Body of pancreas (tissue), 4 donors: Measurements from ENCODE around the gene SYNPO.

ENCODE experiments used
- POLR2A ChIP-seq, 3 donors: fragments of 450-650 bp; IDR thresholded peaks; one replicate each; pipeline ENCODE4 v1.6.1; 2016; ENCODE audit warnings: antibody characterized with exemption in 3 of 3, mild to moderate bottlenecking in 2 of 3
- TF ChIP-seq, protein P1 (sequence below), 7 experiments: fragments of 450-650 bp in 4 of 7; fragments of 200-600 bp in 3 of 7; sonication (generic) in 3 of 7; IDR thresholded peaks; one replicate each; pipeline ENCODE4 v1.5.1; 2016 to 2019; ENCODE audit warnings: antibody characterized with exemption in 7 of 7

DNA sequence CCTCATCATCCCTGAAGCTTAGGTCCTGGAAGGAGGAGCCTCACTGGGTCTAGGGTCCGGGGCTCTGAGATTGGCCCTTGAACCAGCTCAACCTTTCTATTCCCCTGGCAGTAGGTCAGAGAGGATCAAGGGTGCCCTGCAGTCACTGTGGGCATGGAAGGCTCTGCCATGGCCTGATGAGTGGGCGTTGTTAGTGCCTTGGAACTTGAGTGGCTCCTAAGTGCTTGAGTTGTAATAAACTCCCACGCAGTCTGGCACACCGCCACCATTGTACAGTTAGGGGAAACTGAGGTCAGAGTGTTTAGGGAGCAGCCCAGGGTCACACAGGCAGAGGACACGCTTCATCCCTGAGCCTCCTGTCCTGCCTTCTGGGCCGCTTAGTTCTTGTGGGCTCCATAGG lies 10.4 kb upstream of the SYNPO start:
- TF ChIP-seq POLR2A (IDR thresholded peaks at IDR 0.05) = no peak
- TF ChIP-seq, protein P1, sequence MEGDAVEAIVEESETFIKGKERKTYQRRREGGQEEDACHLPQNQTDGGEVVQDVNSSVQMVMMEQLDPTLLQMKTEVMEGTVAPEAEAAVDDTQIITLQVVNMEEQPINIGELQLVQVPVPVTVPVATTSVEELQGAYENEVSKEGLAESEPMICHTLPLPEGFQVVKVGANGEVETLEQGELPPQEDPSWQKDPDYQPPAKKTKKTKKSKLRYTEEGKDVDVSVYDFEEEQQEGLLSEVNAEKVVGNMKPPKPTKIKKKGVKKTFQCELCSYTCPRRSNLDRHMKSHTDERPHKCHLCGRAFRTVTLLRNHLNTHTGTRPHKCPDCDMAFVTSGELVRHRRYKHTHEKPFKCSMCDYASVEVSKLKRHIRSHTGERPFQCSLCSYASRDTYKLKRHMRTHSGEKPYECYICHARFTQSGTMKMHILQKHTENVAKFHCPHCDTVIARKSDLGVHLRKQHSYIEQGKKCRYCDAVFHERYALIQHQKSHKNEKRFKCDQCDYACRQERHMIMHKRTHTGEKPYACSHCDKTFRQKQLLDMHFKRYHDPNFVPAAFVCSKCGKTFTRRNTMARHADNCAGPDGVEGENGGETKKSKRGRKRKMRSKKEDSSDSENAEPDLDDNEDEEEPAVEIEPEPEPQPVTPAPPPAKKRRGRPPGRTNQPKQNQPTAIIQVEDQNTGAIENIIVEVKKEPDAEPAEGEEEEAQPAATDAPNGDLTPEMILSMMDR (IDR thresholded peaks at IDR 0.05) = no peak
